IPS-NIHi7 (cell line): ENCODE measurements around the gene TSC22D2.

Experiments used
- DNase-seq: peaks from one replicate; pipeline ENCODE4 v3.0.0; 2012; ENCODE audit warnings: mixed read lengths; ENCODE audit errors: extremely low spot score

The TSC22D2 gene

DNA sequence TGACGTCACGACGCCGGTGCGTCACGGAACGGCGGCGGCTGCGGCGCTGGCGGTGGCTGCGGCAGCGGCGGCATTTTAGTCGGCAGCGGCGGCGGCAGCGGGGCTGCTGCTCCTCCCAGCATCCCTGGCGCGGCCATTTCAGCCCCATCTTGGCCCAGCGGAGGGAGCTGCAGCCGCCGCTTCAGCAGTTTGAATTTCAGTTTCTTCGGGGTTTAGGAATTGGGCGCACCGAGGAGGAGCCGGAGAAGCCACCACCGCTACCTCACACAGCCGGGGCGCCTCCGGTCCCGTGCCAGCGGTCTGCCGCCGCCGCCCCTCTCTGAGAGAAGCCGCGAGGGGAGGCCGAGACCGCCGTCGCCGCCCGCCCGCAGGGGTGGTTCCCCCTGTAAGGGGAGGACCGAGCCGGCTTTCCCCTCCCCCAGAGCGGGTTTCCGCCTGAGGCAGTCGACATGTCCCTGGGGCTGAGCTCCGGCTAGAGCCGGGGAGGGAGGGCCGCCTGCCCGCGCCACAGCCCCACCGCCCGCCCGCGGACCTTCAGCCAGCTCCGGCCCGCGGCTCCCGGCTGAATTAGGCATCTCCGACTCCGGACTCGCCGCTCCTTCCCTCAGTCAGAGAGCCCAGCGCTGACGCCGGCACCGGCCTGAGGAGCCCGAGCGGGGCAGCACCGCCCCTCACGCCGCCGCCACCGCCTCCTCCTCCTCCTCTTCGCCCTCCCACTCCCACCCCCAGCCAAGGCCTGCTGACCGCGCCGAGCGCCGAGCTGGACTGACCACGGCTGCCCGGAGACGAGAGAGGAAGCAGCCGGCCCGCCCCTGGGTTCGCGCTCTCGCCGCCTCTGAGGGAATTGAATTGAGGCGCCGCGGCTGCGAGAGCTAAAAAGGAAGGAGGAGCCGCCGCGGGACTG, at the start of gene TSC22D2:
TSS of gene TSC22D2 (plus strand) at position 78 of the 904 bp plus-strand sequence. CDS start 1,053 bp downstream, outside the sequence.
- peak; percentile 88 for DNase-seq

DNA sequence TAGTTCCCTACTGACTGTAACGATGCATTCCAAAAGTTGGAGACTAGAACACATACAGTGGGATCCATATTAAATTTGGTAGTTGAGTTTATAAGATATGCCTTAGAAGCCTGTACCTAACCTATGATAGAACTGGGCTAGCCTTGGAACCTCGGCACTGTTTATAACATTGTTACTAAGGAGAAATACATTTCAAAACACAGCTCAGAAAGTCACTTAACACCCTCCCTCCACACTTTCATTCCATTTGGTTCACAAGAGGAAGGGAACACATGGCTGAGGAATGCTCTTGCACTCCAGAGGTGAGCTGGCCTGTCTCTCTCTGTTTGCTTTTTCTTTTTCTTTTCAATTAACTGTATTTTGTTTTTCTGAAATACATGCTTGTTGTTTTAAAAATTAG, 48.7 kb upstream of the TSC22D2 start:
- DNase-seq = no peak

DNA sequence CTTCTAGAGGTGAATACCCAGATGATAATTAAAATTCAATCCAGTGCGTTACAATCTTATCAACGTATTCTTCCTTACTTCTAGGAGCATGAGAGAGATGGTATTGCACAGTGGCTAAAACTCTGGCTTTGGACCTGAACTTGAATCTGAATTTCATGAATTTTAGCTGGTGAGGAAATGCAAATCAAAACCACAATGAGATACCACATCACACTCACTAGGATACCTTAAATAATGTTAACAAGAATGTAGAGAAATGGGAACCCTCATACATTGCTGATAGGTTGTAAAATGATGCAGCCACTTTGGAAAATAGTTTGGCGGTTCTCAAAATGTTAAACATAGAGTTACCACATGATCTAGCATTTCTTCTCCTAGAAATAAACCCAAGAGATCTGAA, 47.1 kb upstream of the TSC22D2 start:
- DNase-seq = no peak

DNA sequence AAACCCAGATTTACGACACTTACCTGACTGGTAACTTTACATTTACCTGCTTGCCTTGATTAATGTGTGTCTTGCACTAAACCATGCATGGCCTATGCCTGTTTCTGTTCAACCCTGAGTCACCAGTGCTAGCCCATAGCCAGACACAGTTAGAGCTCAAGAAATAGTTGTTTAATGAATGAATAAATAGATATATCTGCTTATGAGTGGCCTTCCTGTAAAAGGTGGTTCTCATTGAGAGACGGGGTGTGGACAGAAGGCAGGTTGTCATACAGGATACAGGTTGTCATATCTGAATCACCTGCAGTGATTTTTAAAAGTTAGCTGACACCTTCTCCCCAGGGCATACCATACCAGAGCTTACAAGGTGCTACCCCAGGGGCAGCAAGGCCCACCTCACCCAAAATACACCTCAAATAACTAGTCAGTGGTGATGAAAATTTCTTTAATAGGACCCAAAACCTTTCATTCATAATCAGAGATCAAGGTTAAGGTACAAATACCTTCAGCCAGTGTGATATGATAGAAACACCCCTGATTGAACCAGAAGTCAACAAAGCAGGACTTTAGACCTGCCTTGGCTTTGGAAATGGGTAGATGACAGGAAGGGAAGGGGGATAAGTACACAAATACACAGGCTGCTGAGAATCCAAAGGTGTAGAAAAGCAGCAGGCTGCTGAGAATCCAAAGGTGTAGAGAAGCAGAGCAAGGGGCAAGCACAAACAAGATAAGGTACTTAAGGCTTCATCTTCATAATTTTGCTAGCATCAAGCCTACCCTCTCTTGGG, 45.4 kb upstream of the TSC22D2 start:
- no peak for DNase-seq

DNA sequence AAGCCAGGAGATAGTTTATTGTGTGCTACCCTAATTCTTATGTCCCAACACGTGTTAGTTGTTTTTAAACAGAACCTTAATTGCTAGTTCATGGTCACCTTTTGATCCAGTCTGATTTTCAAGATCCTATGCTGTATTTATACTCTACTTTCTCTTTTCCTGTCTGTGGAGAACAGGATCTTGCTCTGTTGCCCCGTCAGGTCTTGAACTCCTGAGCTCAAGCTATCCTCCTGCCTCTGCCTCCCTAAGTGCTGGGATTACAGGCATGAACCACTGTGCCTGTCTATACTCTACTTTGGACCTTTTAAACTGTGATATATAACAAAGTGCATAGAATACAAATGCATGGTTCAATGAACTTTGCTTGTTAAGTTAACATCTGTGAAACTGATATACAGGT, 44.7 kb upstream of the TSC22D2 start:
- DNase-seq = no peak

DNA sequence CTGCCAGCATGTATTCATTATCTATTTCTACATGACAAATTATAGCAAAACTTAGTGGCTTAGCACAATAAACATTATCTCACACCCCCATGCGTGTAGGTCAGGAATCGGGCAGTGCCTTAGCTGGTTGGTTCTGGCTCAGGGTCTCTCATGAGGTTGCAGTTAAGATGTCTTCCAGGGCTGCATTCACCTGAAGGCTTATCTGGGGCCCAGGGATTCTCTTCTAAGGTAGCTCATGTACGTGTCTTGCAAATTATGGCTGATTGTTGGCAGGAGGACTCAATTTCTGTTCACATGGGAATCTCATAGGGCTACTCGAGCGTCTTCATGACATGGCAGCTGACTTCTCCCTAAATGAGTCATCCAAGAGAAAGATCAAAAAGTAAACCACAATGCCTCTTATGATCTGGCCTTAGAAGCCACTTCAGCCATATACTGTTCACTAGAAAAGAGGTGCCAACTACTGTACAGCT, 42.9 kb upstream of the TSC22D2 start:
- no peak for DNase-seq

DNA sequence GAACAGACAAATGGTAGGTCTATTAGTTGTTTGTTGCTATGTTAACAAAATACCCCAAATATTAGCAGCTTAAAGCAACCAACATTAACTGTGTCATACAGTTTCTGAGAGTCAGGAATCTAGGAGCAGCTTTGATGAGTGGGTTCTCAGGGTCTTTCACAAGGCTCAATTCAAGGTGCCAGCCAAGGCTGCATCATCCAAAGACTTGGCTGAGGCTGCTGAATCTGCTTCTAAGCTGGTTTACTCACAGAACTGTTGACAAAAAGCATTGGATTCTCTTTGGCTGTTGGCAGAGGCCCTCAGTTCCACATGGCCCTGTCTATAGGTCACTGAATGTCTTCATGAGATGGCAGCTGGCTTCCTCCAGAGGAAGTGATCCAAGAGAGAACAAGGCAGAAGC, 40.3 kb upstream of the TSC22D2 start:
- DNase-seq = no peak

DNA sequence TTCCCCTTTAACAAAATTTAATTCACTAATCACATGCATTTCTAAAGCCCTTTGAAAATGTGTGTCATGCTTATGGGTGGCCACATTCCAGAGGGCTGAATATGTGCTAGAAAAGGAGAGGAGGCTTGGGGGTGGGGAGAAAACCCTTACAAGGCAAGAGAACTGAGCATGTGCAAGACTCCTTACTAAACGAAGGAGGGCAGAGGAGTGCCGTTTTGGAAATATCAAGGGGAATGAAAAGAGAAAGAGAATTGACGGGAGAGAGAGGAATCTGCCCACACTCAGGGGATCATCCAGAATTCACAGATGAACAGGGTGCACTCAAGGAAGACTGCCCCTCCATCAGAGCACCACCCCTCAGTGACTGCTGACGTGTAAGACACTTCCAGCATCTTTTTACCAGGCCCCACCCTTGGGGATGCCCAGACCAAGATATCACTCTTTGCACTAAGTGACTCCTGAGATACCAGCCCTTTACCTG, 37.9 kb upstream of the TSC22D2 start:
- peak; percentile 75 for DNase-seq

DNA sequence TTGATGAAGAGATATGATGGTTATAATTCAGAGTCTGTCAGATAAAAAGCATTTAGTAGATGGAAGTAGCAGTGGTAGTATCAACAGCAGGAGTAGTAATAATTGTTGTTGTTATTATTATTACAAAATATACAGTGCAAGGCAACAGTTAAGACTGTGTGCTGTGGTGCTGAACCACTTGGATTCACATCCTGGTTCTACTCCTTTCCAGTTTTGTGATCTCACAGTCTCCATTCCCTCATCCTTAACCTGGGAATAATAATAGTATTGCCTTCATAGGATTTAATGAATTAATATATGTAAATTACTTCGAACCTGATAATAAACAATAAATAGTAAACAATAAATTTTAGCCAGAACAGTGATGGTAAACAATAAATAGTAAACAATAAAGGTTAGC, 37.1 kb upstream of the TSC22D2 start:
- DNase-seq = no peak

DNA sequence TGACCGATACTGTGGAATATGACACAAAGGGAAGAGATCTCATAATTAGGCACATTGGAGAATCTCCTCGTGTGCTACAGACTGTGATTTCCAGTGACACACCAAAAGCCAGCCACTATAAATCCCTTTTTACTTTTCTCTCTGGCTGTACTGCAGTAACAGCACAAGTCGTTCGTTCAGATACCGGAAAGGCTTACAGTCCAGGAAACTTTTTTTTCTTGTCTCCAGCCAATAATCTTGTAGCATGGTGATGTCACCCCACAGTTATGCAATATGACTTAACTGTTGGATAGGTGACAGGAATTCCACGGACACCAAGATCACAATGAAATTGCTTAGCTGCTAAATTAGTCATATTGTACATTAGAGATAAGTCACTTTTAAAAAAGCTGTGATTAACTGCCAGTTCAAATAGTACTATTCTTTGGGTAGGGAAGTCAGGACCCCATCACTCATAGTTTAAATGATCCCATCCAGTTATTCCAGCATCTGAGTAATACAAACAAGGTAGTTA, 36.3 kb upstream of the TSC22D2 start:
- no peak for DNase-seq

DNA sequence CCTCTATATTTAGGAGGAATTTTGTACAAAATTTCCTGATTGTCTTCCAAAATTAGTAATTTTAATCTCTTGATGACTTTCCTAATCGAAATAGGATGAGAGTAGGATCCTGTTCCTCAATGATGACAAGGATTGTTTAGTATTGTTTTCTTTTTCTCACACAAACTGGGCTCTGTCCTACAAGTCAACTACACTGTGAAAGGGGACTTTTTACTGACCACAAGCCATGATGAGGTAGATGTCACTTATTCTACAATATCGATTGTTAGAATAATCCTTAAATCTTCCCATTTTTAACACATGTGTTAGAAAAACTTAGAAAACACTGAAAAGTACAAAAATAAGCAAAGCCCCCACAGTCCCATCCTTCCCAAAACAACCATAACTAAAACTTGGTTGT, 35.8 kb upstream of the TSC22D2 start:
- no peak for DNase-seq

DNA sequence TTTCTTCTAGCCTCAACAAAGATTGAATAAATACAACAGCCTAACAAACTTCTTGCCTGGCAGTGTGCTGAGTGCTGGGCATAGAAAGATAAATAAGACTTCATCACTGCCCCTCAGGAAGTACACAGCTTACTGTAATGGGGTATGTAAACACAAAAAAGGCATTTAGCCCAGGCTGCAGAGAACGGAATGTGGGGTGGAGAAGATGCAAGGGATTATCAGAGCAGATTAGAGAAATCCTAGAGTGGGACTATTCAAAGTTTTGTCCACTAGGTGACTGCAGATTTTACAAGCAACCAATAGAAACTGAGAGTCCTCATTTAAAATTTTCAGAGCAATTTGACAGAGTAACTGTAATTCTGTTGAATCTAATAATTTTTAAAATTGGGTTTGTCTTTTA, 35.4 kb upstream of the TSC22D2 start:
- DNase-seq = peak; percentile 14

DNA sequence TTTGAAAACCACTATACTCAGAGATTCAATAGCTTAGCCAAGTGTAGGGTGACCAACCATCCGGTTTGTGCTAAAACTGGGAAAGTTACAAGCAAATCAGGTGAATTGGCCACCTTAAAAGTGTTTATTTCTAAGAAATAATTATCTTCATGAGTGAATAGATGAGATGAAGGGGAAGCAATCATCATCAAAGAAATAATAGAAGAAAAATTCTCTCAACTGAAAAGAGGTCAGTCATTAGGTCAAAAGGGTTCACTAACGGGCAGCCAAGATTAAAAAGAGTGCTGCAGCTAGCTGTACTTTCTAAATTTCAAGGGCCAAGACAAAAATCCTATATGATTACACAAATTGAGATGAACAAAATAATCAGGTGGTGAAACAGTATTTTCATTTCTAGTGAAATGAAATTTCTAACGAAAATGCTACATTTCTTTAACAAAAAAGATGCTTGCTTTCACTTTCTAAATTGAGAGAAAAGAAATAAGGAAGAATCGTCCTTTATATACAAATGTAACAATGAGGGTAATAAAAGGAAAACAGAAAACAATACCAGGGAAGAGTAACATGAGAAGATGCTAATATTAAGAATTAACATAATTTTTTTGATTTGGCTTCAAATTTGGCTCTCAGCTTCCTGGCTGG, 34.7 kb upstream of the TSC22D2 start:
- DNase-seq = no peak

DNA sequence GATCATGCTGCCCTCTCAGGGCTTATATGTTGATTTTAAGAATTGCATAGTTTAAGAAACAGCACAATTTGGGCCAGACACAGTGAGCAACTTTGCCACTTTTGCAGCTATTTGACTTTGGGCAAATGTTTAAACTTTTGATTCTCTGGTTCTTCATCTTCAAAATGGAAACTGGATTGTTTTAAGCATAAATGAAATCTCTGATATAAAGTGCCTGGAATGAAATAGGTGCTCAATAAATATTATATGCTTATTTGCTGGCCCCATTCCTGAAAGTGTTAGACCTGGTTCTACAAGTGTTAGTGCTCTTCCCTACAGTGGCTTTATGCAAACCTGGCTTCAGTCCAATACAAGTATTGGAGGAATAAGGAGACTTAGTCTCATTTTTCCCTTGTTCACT, 33.1 kb upstream of the TSC22D2 start:
- DNase-seq = no peak

DNA sequence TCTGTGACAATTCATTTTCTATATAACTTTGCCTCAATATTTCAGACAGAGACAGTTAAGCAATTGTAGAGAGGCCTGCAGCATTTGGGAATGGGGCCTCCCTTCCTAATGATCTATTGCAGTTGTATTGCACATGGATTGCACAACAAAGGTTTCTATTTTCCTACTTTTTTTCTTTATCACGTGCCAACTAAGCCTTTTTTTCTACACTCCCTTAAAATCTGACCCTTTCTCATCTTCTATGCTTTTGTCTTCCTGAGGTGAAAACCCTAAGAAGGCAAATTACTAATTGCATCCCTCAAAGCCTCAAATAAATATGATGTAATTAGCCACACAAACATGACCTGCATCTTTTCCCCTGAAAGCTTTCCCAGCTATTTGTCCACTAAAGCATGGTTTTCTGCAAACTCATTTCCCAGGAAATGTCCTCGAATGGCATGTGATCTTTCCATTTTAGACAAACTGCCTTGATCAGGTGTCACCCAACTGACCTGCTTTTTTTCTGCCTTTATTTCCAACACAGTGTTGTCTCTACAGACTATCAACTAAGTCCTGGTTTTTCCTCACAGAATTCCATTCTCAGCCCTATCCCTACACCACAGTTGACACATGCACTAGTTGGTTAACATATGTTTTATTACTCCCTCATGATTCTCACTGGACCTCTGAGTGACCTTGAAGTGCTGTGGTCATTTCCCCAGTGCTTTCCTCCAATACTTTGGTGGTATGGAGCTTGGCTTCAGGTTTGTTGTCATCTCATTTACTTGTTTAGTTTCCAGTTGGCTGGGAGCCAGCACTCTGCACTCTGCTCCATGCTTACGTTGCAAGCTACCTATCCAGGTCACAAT, 31.9 kb upstream of the TSC22D2 start:
- no peak for DNase-seq

DNA sequence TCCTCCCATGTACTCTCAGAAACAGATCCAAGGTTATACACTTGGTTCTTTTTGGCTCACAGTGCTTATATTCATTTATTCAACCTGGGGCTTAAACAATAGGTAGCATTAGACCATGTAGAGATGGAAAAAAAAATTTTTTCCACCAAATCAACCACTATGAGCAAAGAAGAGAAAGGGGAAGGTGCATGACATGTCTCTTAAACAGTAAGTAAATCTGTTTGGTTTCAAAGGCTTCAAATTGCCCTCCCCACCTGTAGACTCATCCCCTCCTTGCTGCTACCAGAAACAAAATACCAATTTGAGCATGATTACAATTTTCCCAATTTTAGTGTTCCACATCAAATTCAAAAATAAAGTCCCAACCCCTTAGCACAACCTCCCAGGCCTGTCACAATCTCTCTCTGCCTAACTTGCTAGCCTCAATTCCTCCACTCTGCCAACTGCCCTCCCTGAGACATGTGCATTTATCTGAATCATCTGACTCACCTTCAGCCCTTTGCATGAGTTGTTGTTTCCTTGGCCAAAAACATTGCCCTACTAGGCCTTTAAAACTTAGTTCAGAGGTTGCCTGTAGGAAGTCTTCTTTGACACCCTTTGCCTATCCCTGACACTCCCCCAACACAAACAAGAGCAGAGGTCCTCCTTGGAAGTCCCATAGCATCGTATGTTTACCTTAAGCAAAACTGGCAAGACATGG, 30.3 kb upstream of the TSC22D2 start:
- DNase-seq = no peak

DNA sequence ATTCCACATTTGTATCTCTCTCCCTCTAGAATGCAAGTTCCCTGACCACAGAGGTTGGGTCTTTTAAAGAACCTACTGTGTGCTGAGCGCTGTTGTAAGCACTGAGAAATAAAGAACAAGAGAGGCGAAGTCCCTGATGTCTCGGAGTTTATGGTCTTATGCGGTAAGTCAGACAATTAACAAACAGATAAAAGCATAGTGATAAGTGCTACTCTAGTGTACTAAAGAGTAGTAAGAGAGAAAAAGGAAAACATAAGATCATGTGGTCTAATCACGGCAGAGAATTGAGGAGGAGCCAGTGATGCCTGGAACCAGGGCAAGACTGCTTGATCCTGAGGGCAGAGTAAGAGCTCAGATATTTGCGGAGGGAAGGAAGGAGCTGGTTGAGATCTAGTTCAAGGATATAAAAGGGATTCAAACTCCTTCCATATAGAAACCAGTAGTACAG, 29.8 kb upstream of the TSC22D2 start:
- DNase-seq = no peak

DNA sequence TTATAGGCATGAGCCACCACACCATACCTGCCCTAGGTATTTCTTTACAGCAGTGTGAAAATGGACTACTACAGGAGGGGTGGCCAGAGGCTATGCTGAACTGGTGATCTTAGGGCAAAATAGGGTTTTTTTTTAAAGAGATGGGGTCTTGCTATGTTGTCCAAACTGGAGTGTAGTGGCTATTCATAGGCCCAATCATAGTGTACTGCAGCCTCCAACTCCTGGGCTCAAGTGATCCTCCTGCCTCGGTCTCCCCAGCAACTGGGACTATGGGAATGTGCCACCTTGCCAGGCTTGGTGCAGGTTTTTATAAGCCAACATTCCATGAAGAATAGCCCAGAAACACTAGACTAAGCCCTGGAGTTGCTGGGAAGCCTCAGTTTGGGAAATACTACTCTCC, 28.6 kb upstream of the TSC22D2 start:
- DNase-seq = no peak

DNA sequence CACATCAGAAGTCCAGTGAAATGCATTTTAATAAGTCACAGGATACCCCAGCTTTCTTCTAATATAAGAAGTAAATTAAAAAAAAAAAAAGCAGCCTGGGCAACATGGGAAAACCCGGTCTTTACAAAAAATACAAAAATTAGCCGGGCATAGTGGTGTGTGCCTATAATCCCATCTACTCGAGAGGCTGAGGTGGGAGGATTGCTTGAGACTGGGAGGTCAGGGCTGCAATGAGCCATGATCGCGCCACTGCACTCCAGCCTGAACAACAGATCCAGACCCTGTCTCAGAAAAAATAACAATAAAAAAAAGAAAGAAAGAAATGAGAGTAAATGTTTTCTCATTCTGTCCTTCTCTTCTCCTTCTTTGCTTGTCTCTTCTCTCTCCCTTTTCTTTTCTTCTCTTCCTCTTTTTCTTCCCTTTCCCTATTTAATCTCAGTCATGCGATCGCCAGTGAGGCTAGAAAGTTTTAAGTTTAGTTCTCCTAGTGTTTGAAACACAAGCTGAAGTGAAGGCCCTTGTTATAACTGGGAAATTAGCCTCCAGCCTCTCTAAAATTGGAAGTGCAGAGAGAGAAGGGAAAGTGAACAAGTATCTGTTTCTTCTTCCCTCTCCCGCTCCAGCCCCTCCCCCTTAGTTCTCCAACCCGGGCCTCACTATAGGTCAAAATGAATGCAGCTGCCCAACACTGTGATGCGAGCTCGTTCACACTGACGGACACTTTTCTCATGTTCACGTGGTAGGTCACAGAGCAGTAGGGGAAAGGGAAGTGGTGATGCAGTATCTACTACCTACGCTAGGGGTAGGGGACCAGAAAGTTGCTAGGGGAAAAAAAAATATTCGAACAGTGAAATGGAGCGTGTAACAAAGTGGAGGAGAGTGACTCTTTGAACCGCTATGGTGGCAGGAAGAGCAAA, 23.5 kb upstream of the TSC22D2 start:
- peak; percentile 64 for DNase-seq
